Measurements from ENCODE around the gene LRP8. TPM values are rescaled to one million over a fixed set of nuclear protein-coding genes. Genes with fewer than 3 reads are reported as not detected.
"Not testable (repeated sequence)": the region's sequence is repeated elsewhere in the genome, so short reads cannot be mapped to it uniquely, and the experiment has no call there.

LRP8 gene
- polyA plus RNA-seq, 4 donors = 4.8 to 7.9 (median 6.8) TPM

DNA sequence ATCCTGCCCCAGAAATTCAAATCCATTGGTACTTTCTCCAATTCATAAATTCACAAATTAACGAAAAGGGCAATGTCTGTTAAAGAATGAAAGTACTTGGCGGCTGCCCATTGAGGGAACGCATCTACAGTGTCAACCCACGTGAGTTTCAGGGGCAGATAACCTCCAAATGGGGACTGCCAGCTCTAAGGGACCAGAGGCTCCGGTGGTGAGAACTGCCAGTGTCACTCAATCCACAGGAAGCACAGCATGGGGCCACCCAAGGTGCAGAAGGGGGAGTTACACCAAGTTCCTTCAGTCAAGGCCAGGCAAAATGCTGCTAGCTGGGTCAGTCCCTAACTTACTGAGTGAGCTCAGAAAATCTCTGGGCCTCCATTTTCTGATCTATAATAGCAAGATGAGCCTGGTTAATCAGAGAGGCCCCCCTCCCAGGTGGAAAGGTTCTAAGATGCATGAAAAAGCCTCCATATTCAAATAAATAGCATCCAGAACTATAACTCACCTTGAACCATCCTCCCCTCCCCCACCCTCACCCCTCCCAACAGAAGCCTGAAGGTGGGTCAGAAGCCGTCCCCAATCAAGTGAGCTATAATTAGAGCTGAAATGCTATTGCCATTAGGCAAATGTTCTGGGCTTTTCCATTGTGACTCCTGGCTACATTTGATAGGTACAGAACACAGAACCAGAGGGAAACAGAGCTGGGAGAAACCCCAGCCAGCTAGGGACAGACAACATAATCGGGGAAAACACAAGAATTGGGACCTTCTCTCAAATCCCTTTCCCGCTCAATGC is 41.7 kb downstream of the LRP8 start:
- DNase-seq (ENCODE audit: low read depth in 4 of 4, low spot score in 3 of 4) = no peak

DNA sequence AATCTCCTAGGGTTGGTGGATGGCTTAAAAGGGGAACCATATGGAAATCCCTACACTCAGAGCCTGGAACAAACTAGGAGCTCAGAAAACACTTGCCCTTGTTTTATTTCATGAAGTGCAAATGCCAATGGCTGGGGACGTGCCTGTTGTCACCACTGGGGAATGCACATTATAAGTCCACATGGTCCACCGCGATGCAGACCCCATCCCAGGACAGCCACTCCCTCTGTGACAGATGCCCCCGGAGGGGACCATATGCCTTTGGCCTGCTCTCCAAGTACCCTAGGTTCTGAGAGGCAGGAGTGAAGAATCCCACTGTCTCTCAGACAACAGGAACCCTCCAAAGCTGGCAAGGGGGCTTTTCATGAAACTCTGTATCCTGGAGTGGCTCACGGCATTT is 42.3 kb downstream of the LRP8 start:
- no peak for DNase-seq (ENCODE audit: low read depth in 4 of 4, low spot score in 3 of 4)

DNA sequence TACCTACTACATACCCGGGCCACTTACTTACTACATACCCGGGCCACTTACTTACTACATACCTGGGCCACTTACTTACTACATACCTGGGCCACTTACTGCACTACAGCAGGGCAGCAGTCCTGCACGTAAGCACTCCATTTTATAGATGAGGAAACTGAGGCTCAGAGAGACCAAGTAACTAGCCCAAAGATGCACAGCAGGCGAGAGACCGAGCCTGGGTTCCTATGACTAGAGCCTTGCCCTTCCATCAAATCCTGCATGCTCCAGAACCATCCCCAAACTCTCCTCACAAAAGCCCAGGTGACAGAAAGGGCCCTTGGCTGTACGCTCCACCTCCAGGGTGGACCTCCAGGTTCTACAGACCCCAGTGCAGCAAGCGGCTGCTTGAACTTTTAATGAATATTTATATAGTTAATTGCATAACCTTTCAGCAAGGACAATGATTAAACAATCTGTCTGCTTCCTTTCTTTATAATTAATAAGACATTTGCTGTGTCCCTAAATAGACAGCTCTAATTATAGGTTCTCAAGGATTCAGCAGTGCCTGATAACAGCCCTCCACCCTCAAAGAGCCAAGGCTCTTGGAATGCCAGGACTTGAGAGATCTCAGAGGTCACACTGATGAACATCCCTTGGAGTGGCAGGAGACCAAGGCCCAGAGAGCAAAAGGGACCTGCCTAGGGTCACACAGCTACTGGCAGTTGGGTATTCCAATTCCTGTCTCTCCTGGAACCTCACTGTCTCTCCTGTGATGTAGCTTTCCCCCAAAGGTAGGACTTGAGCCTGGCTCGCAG is 43.4 kb downstream of the LRP8 start:
- DNase-seq (ENCODE audit: low read depth in 4 of 4, low spot score in 3 of 4) = no peak

DNA sequence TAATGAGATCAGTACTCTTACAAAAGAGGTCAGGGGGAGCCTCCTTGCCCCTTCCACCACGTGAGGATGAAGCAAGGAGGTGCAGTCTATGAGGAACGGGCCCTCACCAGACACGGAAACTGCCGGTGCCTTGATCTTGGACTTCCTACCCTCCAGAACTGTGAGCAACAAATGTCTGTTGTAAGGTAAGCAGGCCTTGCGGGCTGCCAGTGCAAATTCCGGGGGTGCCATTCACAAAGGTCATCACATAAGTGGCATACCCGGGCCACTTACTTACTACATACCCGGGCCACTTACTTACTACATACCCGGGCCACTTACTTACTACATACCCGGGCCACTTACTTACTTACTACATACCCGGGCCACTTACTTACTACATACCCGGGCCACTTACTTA is 44.7 kb downstream of the LRP8 start:
- DNase-seq (ENCODE audit: low read depth in 4 of 4, low spot score in 3 of 4) = not testable (repeated sequence)

DNA sequence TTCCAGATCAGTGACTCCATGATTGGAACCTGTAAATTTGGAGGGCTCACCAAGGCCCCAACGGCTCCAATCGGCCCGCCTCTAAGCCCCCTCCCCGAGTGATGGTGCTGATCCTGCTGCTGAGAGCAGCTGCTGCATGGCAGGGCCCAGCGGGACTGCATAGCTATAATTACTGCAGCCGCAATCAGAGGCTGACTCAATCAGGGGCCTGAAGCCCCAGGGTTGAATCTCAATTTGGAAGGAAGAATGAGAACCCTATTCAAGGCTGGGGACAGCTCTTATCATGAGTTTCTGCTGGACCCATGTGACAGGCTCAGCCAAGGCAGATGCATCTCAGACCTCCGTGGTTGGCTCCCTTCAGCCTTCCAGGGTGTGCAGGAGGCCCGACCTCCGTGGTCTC is 46.7 kb downstream of the LRP8 start:
- DNase-seq (ENCODE audit: low read depth in 4 of 4, low spot score in 3 of 4) = no peak

DNA sequence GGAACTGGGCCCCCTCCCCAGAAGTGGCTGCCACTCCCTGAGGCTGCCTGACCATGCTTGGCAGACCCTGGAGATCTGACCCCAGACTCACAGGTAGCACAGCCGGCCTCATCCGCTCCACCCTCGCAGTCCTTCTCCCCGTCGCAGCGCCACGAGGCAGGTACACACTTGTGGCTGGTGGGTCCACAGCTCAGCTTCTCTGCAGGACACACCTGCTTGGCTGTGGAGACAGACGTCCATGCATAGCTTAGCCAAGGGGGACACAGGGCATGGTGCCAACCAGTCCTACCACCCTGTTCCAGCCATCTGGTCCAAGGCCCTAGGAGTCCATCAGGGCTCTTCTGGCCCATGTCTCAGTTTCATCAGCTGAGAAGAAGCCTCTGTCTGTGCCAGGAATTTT is 47.4 kb downstream of the LRP8 start:
- no peak for DNase-seq (ENCODE audit: low read depth in 4 of 4, low spot score in 3 of 4)

DNA sequence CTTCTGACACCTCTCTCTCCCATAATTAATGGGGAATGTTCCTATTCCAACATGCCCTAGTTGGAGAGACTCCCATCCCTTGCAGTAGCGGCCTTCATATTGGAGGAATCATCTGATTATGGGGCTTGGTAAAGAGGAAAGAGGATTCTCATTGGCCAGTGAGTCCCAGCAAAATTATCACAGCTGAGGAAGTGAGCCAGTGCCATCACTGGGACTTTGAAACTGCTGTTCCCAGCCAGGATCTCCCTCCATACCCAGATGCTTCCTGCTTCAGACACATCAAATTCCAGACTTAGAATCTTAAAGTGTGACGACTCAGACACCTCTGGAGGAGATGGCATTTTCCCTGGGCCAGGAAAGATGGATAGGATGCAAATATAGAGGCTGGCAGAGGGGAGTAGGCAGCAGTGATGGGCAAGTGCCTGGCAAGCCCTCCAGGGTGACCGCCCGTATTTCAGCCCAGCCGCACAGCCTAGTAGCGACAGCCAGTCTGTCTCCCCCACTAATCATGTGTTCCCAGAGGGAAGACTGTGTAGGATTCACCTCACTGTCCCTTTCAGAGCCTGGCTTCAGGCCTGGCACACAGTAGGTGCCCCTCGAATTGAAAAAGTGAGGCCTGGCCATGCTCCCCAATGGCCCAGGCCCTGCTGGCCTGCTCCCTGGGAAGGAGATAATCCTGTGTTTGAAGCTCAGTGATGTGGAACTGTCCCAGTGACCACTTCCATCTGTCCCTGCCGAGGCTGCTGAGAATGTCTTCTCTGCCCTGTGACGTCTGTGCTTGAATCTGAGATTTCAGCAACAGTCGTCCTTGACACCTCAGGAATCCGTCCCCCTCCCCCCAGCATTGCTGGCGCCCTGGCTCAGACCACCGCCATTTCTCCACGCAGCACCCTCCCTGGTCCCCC is 48.3 kb downstream of the LRP8 start:
- no peak for DNase-seq (ENCODE audit: low read depth in 4 of 4, low spot score in 3 of 4)

DNA sequence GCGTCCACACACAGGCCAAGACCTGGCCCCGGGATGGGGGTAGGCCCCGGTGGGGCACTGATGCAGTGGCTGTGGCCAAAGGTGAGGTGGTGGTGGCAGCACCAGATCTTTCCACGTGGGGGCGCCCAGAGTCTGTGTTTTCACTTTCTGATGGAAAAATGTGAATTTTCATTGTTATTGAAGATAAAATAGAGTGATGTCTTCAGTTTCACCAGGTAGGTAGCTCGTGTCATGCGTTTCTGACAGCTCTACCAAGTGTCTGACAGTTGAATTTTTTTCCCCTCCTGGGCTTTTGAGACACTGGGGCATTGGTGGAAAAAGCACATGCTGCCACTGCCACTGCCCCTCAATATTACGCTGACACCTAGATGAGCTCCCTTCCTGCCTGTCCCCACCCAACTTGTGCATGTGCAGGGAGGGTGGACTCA is 49.6 kb downstream of the LRP8 start:
- DNase-seq (ENCODE audit: low read depth in 4 of 4, low spot score in 3 of 4) = no peak

DNA sequence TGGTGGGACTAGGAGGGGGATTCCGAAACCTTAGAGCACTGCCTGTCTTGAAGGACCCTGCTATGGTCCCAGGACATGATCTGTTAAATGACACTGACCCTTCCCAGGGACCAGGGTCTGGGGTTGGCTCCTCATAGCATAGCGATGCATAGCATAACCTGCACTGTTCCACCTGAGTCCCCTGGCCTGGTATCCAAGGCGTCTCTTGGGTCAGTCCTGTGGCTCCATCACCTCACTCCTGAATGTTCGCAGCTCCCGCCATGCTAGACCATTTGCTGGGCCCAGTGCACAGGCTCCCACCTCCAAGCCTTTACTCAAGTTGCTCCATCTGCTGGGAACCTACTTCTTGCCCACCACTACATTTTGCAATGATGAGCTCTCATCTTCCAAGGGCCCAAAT is 50.5 kb downstream of the LRP8 start:
- no peak for DNase-seq (ENCODE audit: low read depth in 4 of 4, low spot score in 3 of 4)

DNA sequence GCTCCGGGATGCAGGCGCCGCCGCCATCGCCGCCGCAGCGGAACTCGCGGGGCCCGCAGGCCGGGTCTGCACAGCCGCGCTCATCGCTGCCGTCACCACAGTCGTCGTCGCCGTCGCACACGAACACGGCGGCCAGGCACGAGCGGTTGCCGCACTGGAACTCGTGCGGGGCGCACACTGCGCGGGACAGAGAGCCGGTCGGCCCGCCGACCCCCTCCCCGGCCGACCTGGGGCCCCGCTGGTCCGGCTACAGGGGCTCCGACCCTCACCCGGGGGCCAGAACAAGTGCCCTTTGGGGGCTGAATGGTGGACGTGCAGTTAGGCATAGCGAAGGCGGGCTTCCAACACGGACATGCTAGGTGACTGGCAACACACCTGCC is 51.0 kb downstream of the LRP8 start:
- no peak for DNase-seq (ENCODE audit: low read depth in 4 of 4, low spot score in 3 of 4)

DNA sequence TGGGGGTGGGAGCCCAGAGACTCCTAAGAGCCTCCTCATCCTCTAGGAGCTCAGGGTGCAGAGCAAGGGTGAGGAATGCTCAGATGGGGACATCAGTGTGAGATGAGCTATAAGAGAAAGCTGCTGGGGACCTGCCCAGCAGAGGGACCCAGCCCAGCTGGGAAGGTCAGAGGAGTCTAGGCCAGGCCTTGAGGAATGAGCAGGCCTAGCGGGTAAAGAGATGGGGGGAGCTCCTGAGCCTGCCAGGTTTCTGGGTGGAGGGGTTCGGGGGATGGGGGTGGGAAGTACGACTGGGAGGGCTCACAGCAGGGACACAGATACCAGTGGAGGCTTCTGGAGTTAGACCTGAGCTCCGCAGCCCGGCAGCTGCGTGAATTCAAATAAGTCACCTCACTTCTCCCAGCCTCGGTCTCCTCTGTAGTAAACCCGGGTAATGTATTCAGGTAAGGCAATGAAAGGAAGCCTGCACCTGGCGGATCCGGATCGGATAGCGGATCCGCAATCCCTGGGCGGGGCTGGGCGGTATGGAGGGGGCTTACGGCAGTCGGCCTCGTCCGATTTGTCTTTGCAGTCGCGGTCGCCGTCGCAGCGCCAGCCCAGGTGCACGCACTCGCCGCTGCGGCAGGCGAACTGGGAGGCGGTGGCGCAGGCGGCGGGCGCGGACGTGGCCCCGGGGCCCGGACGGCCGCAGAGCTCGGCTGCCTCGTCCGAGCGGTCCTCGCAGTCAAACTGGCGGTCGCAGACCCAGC is 51.5 kb downstream of the LRP8 start:
- DNase-seq (ENCODE audit: low read depth in 4 of 4, low spot score in 3 of 4) = no peak

DNA sequence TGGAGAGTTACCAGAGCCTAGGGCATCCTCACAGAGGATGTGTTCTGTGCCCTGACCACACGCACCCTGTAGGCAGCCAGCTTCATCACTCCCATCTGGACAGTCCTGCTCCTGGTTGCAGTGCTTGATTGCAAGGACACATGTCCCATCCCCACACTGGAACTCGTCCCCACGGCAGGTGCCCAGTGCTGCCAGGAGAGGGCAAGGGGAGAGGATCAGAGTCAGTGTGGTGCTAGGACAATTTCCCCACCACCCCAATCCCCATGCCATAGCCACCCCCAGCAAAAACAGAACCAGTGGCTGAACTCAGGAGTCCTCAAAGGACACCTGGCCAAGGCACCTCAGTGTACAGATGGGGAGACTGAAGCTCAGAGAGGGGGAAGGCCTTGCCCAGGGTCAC is 52.3 kb downstream of the LRP8 start:
- no peak for DNase-seq (ENCODE audit: low read depth in 4 of 4, low spot score in 3 of 4)

DNA sequence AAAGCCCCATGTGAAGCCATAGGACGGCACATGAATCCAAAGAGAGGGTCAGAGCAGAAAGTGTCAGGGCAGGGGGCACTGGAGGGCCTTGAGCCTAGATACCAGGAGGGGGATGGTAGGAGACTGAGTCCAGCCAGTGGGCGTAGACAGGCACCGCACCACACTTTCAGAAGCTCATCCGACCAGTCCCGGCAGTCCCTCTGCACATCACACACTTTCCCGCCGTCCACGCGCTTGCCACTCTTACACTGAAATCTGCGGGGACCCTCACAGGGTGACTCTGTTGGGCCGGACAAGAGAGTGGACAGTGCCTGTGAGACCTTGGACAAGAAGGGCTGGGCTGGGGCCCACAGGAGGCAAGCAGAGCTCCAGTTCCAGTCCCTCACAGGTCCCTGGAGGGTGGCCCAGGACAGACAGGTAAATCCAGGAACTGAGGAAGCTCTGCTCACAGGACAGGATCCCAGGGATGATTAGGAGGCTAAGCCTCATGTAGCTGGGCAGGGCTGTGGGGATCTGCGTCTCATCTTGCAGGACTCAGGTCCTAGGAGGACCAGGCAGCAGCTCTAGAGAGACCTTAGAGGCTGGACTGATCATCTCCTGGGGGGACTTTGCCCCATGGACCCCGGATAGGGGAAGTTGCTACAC is 53.2 kb downstream of the LRP8 start:
- no peak for DNase-seq (ENCODE audit: low read depth in 4 of 4, low spot score in 3 of 4)

DNA sequence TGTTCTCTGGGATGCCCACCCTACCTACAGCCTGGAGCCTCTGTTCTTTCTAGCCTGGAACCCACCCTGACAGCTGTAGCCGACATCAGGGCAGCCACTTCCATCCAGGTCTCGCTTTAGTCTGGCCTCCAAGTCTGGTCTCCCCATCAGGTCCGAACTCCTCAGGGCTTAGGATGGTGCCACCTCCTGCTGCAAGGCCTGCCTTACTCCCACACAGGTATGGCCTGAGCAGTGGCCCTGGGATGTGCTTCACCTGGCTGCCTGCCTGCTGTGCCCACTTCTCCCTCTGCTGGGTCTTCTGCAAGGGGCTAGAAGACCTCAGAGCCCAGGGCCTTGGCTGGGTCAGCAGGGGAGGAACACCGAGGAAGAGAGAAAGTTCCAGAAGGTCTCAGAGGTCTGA is 53.8 kb downstream of the LRP8 start:
- DNase-seq (ENCODE audit: low read depth in 4 of 4, low spot score in 3 of 4) = no peak

DNA sequence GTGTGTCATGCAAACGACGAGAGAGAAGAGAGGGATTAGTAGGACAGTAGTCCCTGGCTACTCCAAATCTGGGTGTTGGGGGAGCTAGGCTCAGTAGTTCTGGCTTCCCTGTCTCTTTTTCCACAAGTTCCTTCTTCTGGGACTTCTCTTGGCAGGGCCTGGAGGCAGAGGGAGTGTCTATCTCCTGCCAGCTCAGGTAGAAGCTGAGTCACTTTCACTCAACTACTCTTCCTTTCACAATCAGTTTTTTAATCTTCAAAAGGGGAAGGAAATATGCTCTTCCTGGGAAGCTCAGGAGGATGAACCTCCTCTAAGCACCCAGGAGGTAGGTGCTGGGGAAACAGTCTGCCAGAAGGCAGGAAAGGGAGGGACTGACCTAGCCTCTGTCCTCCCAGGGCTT is 54.3 kb downstream of the LRP8 start:
- DNase-seq (ENCODE audit: low read depth in 4 of 4, low spot score in 3 of 4) = no peak

DNA sequence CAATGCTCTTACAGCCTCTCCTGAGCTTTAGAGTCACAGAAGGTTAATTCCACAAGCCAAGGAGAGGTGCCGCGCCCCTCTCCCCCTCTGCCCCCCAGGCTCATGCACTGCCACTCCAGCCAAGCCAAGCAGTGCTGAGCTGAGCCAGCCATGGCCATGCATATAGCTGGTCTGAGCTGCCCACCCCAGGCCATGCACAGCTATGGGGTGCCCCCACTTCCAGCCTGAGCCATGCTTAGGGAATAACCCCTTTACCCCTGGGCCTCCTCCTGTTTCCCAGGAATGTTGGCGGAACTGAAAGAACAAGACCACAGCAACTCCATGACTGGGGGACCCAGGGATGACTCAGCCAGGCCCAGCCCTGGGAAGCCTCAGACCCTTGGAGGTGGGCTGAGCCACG is 55.5 kb downstream of the LRP8 start:
- no peak for DNase-seq (ENCODE audit: low read depth in 4 of 4, low spot score in 3 of 4)

DNA sequence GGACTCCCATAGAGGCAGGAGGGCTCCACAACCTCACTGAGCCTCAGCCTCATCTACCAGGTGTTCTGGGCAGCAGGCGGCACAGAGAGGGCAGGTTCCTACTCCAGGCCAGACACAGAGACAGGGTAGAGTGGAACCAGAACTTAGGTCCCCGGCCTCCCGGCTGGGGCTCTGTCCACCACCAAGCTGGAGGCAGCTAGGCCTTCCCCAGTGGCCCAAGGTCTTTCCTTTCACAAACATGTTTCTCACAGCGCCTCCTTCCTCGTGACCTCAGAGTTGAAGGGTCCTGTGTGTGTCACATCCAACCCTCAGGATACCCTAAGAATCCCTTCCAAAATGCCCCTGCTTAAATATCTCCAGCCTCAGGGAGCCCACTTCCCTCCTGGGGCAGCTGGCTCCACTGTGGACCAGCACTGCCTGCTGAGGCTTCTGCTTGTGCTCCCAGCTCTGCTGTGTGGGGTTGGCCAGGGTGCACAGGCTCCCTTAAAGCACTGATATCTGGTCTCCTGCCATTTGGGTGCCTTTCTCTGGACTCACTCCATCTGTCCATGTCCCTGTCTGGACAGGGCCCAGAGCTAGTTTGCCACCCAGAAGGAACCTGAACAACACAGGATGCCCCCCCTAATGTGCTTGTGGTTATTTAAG is 56.3 kb downstream of the LRP8 start:
- no peak for DNase-seq (ENCODE audit: low read depth in 4 of 4, low spot score in 3 of 4)

DNA sequence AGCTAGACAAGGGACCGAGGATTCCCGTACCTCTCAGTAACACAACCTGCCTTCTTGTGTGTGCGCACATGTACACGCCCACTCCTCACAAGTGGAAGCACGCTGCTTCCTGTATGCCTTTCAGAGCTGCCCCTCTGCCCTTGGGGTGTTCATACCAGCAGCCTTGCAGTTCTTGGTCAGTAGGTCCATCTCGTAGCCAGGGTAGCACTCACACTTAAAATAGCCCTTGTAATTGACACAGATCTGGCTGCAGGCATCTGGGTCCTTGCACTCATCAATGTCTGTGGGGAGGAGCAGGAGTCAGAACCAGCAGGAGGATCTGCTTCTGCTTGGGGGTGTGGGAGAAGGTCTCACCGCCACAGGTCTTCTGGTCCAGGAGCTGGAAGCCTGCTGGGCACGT is 57.0 kb downstream of the LRP8 start:
- DNase-seq (ENCODE audit: low read depth in 4 of 4, low spot score in 3 of 4) = no peak

DNA sequence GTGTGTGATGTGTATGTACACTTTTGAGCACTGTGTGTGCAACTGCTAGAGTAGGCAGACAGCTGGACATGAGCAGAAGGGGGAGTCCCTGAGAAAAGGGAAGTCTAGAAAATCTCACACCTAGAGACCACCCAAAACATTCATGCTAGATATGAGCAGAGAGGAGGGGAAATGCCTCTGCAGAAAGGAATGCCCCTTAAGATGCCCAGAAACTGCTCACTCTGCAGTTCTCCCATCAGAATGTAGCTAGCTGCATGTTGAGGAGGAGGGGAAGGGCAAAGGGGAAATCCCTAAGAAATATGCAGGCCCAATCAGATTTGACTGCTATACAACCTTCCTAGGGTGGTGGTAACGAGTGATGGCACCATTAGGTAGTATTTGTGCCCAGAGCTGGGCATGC is 57.8 kb downstream of the LRP8 start:
- no peak for DNase-seq (ENCODE audit: low read depth in 4 of 4, low spot score in 3 of 4)

DNA sequence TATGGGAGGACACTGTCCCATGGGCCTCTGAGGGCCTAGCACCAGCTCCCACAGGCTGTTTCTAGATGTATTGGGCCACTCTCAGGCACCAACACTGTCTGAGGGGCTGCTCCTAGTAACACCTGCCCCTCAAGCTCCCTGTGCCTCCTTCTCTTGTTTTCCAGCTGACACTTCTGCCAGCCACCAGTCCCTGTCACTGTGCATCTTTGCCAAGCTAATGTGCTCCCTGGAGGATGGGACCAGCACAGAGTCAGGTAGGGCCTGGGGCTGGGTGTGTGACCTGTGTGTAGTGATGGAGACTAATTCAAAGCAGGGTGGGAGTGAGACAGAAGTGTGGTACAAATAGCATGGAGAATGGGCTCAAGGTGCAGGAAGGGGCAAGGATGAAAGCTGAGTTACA is 60.1 kb downstream of the LRP8 start:
- DNase-seq (ENCODE audit: low read depth in 4 of 4, low spot score in 3 of 4) = no peak

Data from left renal pelvis (tissue), 4 donors.